Lung microvascular endothelial cell (primary cell): ENCODE results near the gene VDR. TPM values are rescaled to one million over a fixed set of nuclear protein-coding genes. Genes with fewer than 3 reads are reported as not detected.

ENCODE experiments used
- DNase-seq, 2 donors: peaks; one replicate each; pipeline versions ENCODE4 v3.0.0 to v3.0.0-alpha.2; 2010; ENCODE audit warnings: low read depth in 2 of 2
- total RNA-seq: library from RNA; depleted of rRNA; stranded (reverse); fragments of >200 nt; gene quantifications from 2 replicates; pipeline ENCODE4 v1.2.1, GENCODE V29; 2014

The VDR gene
- total RNA-seq, 1 donor from 2014 or later = not detected

GRCh38 chr12:47795814-47796411 lies 108.9 kb downstream of the VDR start:
- no peak for DNase-seq

- DNase-seq = no peak
Measured at GRCh38 chr12:47795121-47795813, 109.5 kb downstream of the VDR start.

- DNase-seq = no peak
Measured at GRCh38 chr12:47794679-47795078, 110.1 kb downstream of the VDR start.

GRCh38 chr12:47793015-47793681 lies 111.6 kb downstream of the VDR start:
- DNase-seq = no peak

GRCh38 chr12:47791874-47792273 lies 112.9 kb downstream of the VDR start:
- DNase-seq = no peak

Other genes starting within 250 kb of the VDR start
- gene RPAP3, start 199.0 kb downstream of the VDR start, total RNA-seq = 5.8 and 5.9 TPM in 2 replicates
- gene ENDOU, start 179.5 kb downstream of the VDR start, total RNA-seq = under 0.01 TPM in 1 of 2 replicates, not detected in the other
- gene RAPGEF3, start 146.1 kb downstream of the VDR start, total RNA-seq = 7.1 and 11.8 TPM in 2 replicates
- 10.1 and 12.6 TPM in 2 replicates for gene SLC48A1, start 131.8 kb downstream of the VDR start, total RNA-seq
- 30.5 and 31.7 TPM in 2 replicates for gene HDAC7, start 85.1 kb downstream of the VDR start, total RNA-seq
- 36.1 and 49.5 TPM in 2 replicates for gene TMEM106C, start 58.6 kb upstream of the VDR start, total RNA-seq
- gene COL2A1, start 99.5 kb upstream of the VDR start, total RNA-seq = not detected in 2 replicates
- 8.3 and 8.9 TPM in 2 replicates for gene SENP1, start 201.1 kb upstream of the VDR start, total RNA-seq
- 30.4 and 38.6 TPM in 2 replicates for gene PFKM, start 214.4 kb upstream of the VDR start, total RNA-seq